Activated naive CD8-positive, alpha-beta T cell treated with anti-CD3 and anti-CD28 coated beads, Interleukin-2, amount 50 U/mL, for 24 hours (primary cell): ENCODE results near the gene L3MBTL3.

Source experiments
- ATAC-seq: fragments of 150-1000 bp; cut with Tn5 transposase; one replicate; pipeline ENCODE4 v1.10.0; 2021
- DNase-seq: peaks from one replicate; pipeline ENCODE4 v3.0.0; 2021
- H3K27ac Mint-ChIP-seq: one replicate; pipeline ENCODE4 v1.8.0; 2021; ENCODE audit warnings: mild to moderate bottlenecking, mixed read lengths
- H3K27me3 Mint-ChIP-seq: one replicate; pipeline ENCODE4 v1.8.0; 2021; ENCODE audit warnings: mixed read lengths
- H3K36me3 Mint-ChIP-seq: one replicate; pipeline ENCODE4 v1.8.0; 2021; ENCODE audit warnings: low read depth, mixed read lengths
- H3K4me1 Mint-ChIP-seq: one replicate; pipeline ENCODE4 v1.8.0; 2021; ENCODE audit warnings: mixed read lengths
- H3K4me3 Mint-ChIP-seq: one replicate; pipeline ENCODE4 v1.8.0; 2021; ENCODE audit warnings: mild to moderate bottlenecking, moderate library complexity, mixed read lengths
- H3K9me3 Mint-ChIP-seq: one replicate; pipeline ENCODE4 v1.8.0; 2021; ENCODE audit warnings: mixed read lengths

The L3MBTL3 gene

GRCh38 chr6:130018292-130018743, at the start of gene L3MBTL3:
L3MBTL3 (plus strand) TSS chr6:130018581; CDS start chr6:130042700, 24,119 bp downstream.
- Mint-ChIP-seq H3K27ac (peak within 1 kb of the TSS; percentile 95), H3K4me3 (peak within 1 kb of the TSS; percentile 98), H3K9me3 (no peaks in the 10 kb centered on the region), H3K36me3 (no peaks in the 10 kb centered on the region), H3K4me1 (peaks cover 30% of the 10 kb centered on the region), H3K27me3 (no peaks in the 10 kb centered on the region)
- ATAC-seq: peak; percentile 83
- peak; percentile 89 for DNase-seq

GRCh38 chr6:129969064-129969463, 49.3 kb upstream of the L3MBTL3 start:
- ATAC-seq (no peak), DNase-seq (no peak)
- H3K27me3 Mint-ChIP-seq: peaks cover 2% of the 10 kb centered on the region
- no peaks in the 10 kb centered on the region for H3K9me3 Mint-ChIP-seq
- H3K4me1 Mint-ChIP-seq: no peaks in the 10 kb centered on the region
- H3K4me3 Mint-ChIP-seq: no peak overlapping the region
- no peak overlapping the region for H3K27ac Mint-ChIP-seq
- no peaks in the 10 kb centered on the region for H3K36me3 Mint-ChIP-seq

- Mint-ChIP-seq H3K36me3 (peaks cover 2% of the 10 kb centered on the region), H3K4me1 (no peaks in the 10 kb centered on the region)
- no peak for ATAC-seq
These were observed 42.3 kb upstream of the L3MBTL3 start for GRCh38 chr6:129976110-129976509.

GRCh38 chr6:129978148-129978916, 40.0 kb upstream of the L3MBTL3 start:
- H3K4me1 Mint-ChIP-seq: no peaks in the 10 kb centered on the region
- H3K4me3 Mint-ChIP-seq: no peak overlapping the region

More at GRCh38 chr6:129976110-129976509, 42.3 kb upstream of the L3MBTL3 start:
- DNase-seq: no peak
- Mint-ChIP-seq H3K27ac (no peak overlapping the region), H3K27me3 (peaks cover 1% of the 10 kb centered on the region), H3K9me3 (peaks cover 16% of the 10 kb centered on the region), H3K4me3 (no peak overlapping the region)

GRCh38 chr6:129980821-129981220, 37.6 kb upstream of the L3MBTL3 start:
- ATAC-seq (no peak), DNase-seq (no peak)
- H3K4me1 Mint-ChIP-seq: no peaks in the 10 kb centered on the region
- H3K27ac Mint-ChIP-seq: no peak overlapping the region
- H3K36me3 Mint-ChIP-seq: peaks cover 2% of the 10 kb centered on the region
- H3K9me3 Mint-ChIP-seq: peaks cover 16% of the 10 kb centered on the region
- no peaks in the 10 kb centered on the region for H3K27me3 Mint-ChIP-seq
- H3K4me3 Mint-ChIP-seq: no peak overlapping the region

More at GRCh38 chr6:129978148-129978916, 40.0 kb upstream of the L3MBTL3 start:
- no peaks in the 10 kb centered on the region for H3K27me3 Mint-ChIP-seq
- no peak overlapping the region for H3K27ac Mint-ChIP-seq
- no peak for DNase-seq
- ATAC-seq: no peak
- H3K9me3 Mint-ChIP-seq: peaks cover 16% of the 10 kb centered on the region
- H3K36me3 Mint-ChIP-seq: peaks cover 2% of the 10 kb centered on the region

- Mint-ChIP-seq H3K4me3 (no peak overlapping the region), H3K4me1 (no peaks in the 10 kb centered on the region), H3K27me3 (no peaks in the 10 kb centered on the region), H3K36me3 (peaks cover 2% of the 10 kb centered on the region), H3K9me3 (peaks cover 16% of the 10 kb centered on the region), H3K27ac (no peak overlapping the region)
- ATAC-seq (no peak), DNase-seq (no peak)
These were observed 36.8 kb upstream of the L3MBTL3 start for GRCh38 chr6:129981598-129981997.

GRCh38 chr6:129989396-129989795, 29.0 kb upstream of the L3MBTL3 start:
- Mint-ChIP-seq H3K4me1 (peaks cover 7% of the 10 kb centered on the region), H3K27me3 (no peaks in the 10 kb centered on the region), H3K27ac (no peak overlapping the region), H3K36me3 (no peaks in the 10 kb centered on the region), H3K9me3 (no peaks in the 10 kb centered on the region), H3K4me3 (no peak overlapping the region)
- ATAC-seq: no peak
- no peak for DNase-seq

GRCh38 chr6:129992881-129993280, 25.5 kb upstream of the L3MBTL3 start:
- ATAC-seq: no peak
- H3K27me3 Mint-ChIP-seq: no peaks in the 10 kb centered on the region

GRCh38 chr6:129994410-129994809, 24.0 kb upstream of the L3MBTL3 start:
- H3K27me3 Mint-ChIP-seq: no peaks in the 10 kb centered on the region
- peaks cover 2% of the 10 kb centered on the region for H3K4me1 Mint-ChIP-seq
- DNase-seq (no peak), ATAC-seq (no peak)
- H3K36me3 Mint-ChIP-seq: no peaks in the 10 kb centered on the region
- no peak overlapping the region for H3K27ac Mint-ChIP-seq
- H3K9me3 Mint-ChIP-seq: no peaks in the 10 kb centered on the region
- H3K4me3 Mint-ChIP-seq: no peak overlapping the region

More at GRCh38 chr6:129992881-129993280, 25.5 kb upstream of the L3MBTL3 start:
- H3K4me3 Mint-ChIP-seq: no peak overlapping the region
- DNase-seq: no peak
- peaks cover 7% of the 10 kb centered on the region for H3K4me1 Mint-ChIP-seq
- H3K36me3 Mint-ChIP-seq: no peaks in the 10 kb centered on the region
- H3K9me3 Mint-ChIP-seq: no peaks in the 10 kb centered on the region
- no peak overlapping the region for H3K27ac Mint-ChIP-seq

- H3K4me3 Mint-ChIP-seq: no peak overlapping the region
- H3K9me3 Mint-ChIP-seq: no peaks in the 10 kb centered on the region
- ATAC-seq: no peak
- H3K4me1 Mint-ChIP-seq: no peaks in the 10 kb centered on the region
- no peaks in the 10 kb centered on the region for H3K27me3 Mint-ChIP-seq
- DNase-seq: no peak
- H3K36me3 Mint-ChIP-seq: no peaks in the 10 kb centered on the region
- no peak overlapping the region for H3K27ac Mint-ChIP-seq
These were observed 22.0 kb upstream of the L3MBTL3 start for GRCh38 chr6:129996387-129996786.

- Mint-ChIP-seq H3K27me3 (peaks cover 4% of the 10 kb centered on the region), H3K9me3 (no peaks in the 10 kb centered on the region), H3K4me3 (no peak overlapping the region), H3K27ac (no peak overlapping the region), H3K4me1 (no peaks in the 10 kb centered on the region), H3K36me3 (no peaks in the 10 kb centered on the region)
- ATAC-seq (no peak), DNase-seq (no peak)
These were observed 17.6 kb upstream of the L3MBTL3 start for GRCh38 chr6:130000526-130001421.

- peaks cover 5% of the 10 kb centered on the region for H3K4me1 Mint-ChIP-seq
- H3K9me3 Mint-ChIP-seq: no peaks in the 10 kb centered on the region
- H3K27me3 Mint-ChIP-seq: peaks cover 4% of the 10 kb centered on the region
- no peak overlapping the region for H3K4me3 Mint-ChIP-seq
- H3K27ac Mint-ChIP-seq: no peak overlapping the region
- no peak for ATAC-seq
- H3K36me3 Mint-ChIP-seq: no peaks in the 10 kb centered on the region
- no peak for DNase-seq
These were observed 10.0 kb upstream of the L3MBTL3 start for GRCh38 chr6:130008236-130008873.

GRCh38 chr6:130009146-130009545, 9.2 kb upstream of the L3MBTL3 start:
- Mint-ChIP-seq H3K36me3 (no peaks in the 10 kb centered on the region), H3K27me3 (peaks cover 4% of the 10 kb centered on the region), H3K4me3 (no peak overlapping the region), H3K9me3 (no peaks in the 10 kb centered on the region), H3K4me1 (peaks cover 5% of the 10 kb centered on the region), H3K27ac (no peak overlapping the region)
- ATAC-seq: no peak
- DNase-seq: no peak

GRCh38 chr6:130010387-130010786, 8.0 kb upstream of the L3MBTL3 start:
- DNase-seq (no peak), ATAC-seq (no peak)
- no peak overlapping the region for H3K4me3 Mint-ChIP-seq
- no peak overlapping the region for H3K27ac Mint-ChIP-seq
- no peaks in the 10 kb centered on the region for H3K27me3 Mint-ChIP-seq
- no peaks in the 10 kb centered on the region for H3K9me3 Mint-ChIP-seq
- H3K36me3 Mint-ChIP-seq: no peaks in the 10 kb centered on the region
- peaks cover 5% of the 10 kb centered on the region for H3K4me1 Mint-ChIP-seq
